ENCODE measurements around the gene SLC4A1. TPM values are rescaled to one million over a fixed set of nuclear protein-coding genes. Genes with fewer than 3 reads are reported as not detected.

The SLC4A1 gene
- total and polyA plus RNA-seq, 2 donors from 2014 or later = 2.1 to 201 TPM

DNA sequence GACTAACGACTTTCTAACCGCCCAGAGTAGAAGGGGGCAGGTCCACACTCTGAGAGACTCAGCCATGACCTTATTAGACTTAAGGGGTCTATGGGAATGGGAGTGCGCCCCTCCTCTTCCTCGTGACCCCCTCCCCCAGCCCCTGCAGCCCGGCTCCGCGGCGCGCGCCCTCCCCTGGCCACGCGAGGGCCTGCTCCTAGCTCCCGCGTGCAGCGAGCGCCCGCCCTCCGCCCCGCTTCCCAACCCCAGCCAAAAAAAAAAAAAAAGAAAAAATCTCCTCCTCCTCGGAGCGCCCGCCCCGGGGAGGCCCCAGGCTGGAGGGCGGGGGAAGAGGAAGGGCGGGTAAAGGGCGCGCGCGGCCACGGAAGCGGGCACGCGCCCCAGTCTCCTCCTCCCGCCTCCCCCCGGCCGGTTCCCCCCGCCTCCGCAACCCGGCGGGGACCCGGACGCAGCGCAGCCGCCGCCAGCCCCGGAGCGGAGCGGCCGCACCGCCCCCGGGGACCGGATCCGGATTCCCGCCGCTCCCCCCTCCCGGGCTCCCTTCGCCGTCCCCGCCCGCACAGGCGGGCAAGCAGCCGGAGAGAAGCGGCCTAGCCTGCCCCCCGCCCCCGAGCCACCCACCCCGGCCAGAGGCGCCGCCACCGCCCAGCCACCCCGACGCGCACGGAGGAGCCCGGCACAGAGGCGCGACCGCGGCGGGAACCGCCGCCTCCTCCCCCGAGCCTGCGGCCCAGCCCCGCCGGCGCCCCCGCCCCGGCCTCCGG is 49.4 kb downstream of the SLC4A1 start:
- Histone ChIP-seq H3K4me3 (ENCODE audit: low read length in 3 of 3) (peak overlapping the region; percentile 74 to 77 (median 75)), H3K4me1 (ENCODE audit: control insufficient read depth in 2 of 3, insufficient read depth in 2 of 3, low read depth in 1 of 3, low read length in 3 of 3) (peaks cover 6 to 32% (median 28%) of the 10 kb centered on the region in 3 donors), H3K36me3 (ENCODE audit: control insufficient read depth in 2 of 3, insufficient read depth in 3 of 3, low read length in 3 of 3) (peaks cover 26 to 33% (median 29%) of the 10 kb centered on the region in 3 donors), H3K9me3 (ENCODE audit: control insufficient read depth in 2 of 3, insufficient read depth in 1 of 3, low read length in 3 of 3) (no peaks in the 10 kb centered on the region), H3K27me3 (ENCODE audit: control insufficient read depth, insufficient read depth, low read length) (no peaks in the 10 kb centered on the region), H3K9ac (ENCODE audit: low read length in 3 of 3) (peak overlapping the region; percentile 71 to 81 (median 73)), H3K27ac (ENCODE audit: low read depth in 2 of 2, low read length in 2 of 2) (peak overlapping the region; percentile 92 to 96)
- peak; percentile 89 to 98 (median 95) for DNase-seq
- intact Hi-C loops (cut with DNase I) = no loop called here
- TF ChIP-seq, protein P1, sequence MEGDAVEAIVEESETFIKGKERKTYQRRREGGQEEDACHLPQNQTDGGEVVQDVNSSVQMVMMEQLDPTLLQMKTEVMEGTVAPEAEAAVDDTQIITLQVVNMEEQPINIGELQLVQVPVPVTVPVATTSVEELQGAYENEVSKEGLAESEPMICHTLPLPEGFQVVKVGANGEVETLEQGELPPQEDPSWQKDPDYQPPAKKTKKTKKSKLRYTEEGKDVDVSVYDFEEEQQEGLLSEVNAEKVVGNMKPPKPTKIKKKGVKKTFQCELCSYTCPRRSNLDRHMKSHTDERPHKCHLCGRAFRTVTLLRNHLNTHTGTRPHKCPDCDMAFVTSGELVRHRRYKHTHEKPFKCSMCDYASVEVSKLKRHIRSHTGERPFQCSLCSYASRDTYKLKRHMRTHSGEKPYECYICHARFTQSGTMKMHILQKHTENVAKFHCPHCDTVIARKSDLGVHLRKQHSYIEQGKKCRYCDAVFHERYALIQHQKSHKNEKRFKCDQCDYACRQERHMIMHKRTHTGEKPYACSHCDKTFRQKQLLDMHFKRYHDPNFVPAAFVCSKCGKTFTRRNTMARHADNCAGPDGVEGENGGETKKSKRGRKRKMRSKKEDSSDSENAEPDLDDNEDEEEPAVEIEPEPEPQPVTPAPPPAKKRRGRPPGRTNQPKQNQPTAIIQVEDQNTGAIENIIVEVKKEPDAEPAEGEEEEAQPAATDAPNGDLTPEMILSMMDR (IDR thresholded peaks at IDR 0.05; ENCODE audit: borderline replicate concordance, extremely low read depth, insufficient read depth) = peak; percentile 57
- FAIRE-seq = no peak

DNA sequence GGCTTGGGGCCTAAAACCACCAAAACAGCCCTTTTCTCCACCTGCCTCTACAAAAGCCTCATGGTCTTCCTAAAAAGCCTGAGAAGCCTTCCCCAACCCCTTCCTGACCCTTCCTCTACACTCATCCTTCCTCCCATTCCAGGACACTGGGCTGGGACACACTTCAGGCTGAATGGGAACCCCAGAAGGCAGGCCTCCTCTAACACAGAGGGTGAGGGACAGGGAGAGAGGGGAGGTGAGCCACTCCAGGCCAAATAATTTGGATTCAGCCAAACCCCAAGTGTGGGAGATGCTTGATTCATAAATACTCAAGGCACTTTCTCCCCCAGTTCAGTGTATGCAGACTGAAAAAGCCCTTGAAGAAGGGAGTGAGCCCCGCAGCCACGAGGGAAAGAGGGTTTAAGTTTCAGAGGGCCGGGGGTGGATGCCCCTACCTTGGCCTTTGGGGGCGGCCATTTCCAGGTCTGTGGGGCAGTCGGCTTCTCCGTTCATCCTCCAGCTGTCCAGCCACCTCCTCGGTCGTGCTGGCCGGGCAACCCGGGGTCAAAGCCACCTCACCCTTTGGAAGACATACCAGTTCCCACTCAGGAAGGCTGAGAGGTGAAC is 50.1 kb downstream of the SLC4A1 start:
- intact Hi-C loops (cut with DNase I) = no loop called here
- Histone ChIP-seq H3K27ac (ENCODE audit: low read depth in 2 of 2, low read length in 2 of 2) (peak overlapping the region; percentile 49 to 77), H3K36me3 (ENCODE audit: control insufficient read depth in 2 of 3, insufficient read depth in 3 of 3, low read length in 3 of 3) (peaks cover 26 to 33% (median 29%) of the 10 kb centered on the region in 3 donors), H3K27me3 (ENCODE audit: control insufficient read depth, insufficient read depth, low read length) (no peaks in the 10 kb centered on the region), H3K9me3 (ENCODE audit: control insufficient read depth in 2 of 3, insufficient read depth in 1 of 3, low read length in 3 of 3) (no peaks in the 10 kb centered on the region), H3K4me1 (ENCODE audit: control insufficient read depth in 2 of 3, insufficient read depth in 2 of 3, low read depth in 1 of 3, low read length in 3 of 3) (peaks cover 5 to 30% (median 21%) of the 10 kb centered on the region in 3 donors), H3K4me3 (ENCODE audit: low read length in 3 of 3) (peak overlapping the region; percentile 74 to 77 (median 75)), H3K9ac (ENCODE audit: low read length in 3 of 3) (peak overlapping the region; percentile 71 to 81 (median 73))
- DNase-seq (peak in 1 of 5 donors; percentile 87), FAIRE-seq (no peak)
- TF ChIP-seq, protein P1 (IDR thresholded peaks at IDR 0.05; ENCODE audit: borderline replicate concordance, extremely low read depth, insufficient read depth) = no peak

DNA sequence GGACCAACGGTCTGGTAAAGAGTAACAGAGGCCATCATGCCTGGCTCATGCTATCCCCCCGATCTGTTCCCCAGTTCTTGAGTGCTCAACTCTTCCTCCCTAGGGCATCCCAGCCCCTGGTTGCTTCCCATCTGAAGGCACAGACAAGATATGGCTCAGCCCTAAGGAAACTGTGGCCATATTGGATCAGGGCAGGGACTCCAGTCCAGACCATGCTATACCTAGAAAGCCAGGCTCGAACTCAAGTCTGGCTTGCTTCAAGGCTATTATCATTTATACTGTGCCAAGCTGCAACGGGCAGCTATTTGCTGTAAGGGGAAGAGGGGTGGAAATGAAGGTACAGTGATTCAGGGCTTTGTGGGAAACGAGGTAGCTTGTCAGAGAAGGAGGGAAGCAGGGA is 51.2 kb downstream of the SLC4A1 start:
- intact Hi-C loops (cut with DNase I) = no loop called here
- no peak for FAIRE-seq
- H3K36me3 ChIP-seq (ENCODE audit: control insufficient read depth in 2 of 3, insufficient read depth in 3 of 3, low read length in 3 of 3) = peaks cover 26 to 35% (median 30%) of the 10 kb centered on the region in 3 donors

More for the DNA sequence above, 51.2 kb downstream of the SLC4A1 start:
- H3K4me1 ChIP-seq (ENCODE audit: control insufficient read depth in 2 of 3, insufficient read depth in 2 of 3, low read depth in 1 of 3, low read length in 3 of 3) = peaks cover 3 to 23% (median 17%) of the 10 kb centered on the region in 3 donors
- H3K9me3 ChIP-seq (ENCODE audit: control insufficient read depth in 2 of 3, insufficient read depth in 1 of 3, low read length in 3 of 3) = no peaks in the 10 kb centered on the region
- H3K27me3 ChIP-seq (ENCODE audit: control insufficient read depth, insufficient read depth, low read length) = no peaks in the 10 kb centered on the region
- no peak overlapping the region for H3K4me3 ChIP-seq (ENCODE audit: low read length in 3 of 3)
- TF ChIP-seq, protein P1 (IDR thresholded peaks at IDR 0.05; ENCODE audit: borderline replicate concordance, extremely low read depth, insufficient read depth) = no peak
- H3K27ac ChIP-seq (ENCODE audit: low read depth in 2 of 2, low read length in 2 of 2) = peak overlapping the region in 1 of 2 donors; percentile 16
- DNase-seq = no peak
- no peak overlapping the region for H3K9ac ChIP-seq (ENCODE audit: low read length in 3 of 3)

All from kidney (tissue), 14 donors.